GM10248 (cell line): ENCODE measurements around the gene RALGPS2.

Source experiments
- CTCF ChIA-PET: fragments of 300-600 bp; sonication (Branson Sonifier 250); formaldehyde crosslinking; extraction: SDS; loops from one replicate; lab custom pipeline; 2021; ENCODE audit warnings: antibody characterized with exemption; lab: Yijun Ruan, JAX
- POLR2A ChIA-PET: fragments of 350-650 bp; sonication (Branson Sonifier 250); formaldehyde crosslinking; extraction: SDS; loops from one replicate; lab custom pipeline; 2020; ENCODE audit warnings: antibody characterized with exemption; lab: Yijun Ruan, JAX
- DNase-seq: peaks from one replicate; pipeline ENCODE4 v3.0.0; 2012; ENCODE audit errors: extremely low spot score
- CTCF ChIP-seq: IDR thresholded peaks from 2 replicates; pipeline ENCODE4 v1.5.1; 2012; ENCODE audit warnings: mild to moderate bottlenecking, low read depth; ENCODE audit errors: extremely low read depth, missing control alignments, control extremely low read depth

RALGPS2 gene

GRCh38 chr1:178964469-178965330, 239.7 kb downstream of the RALGPS2 start:
- no peak for DNase-seq
- no peak for TF ChIP-seq CTCF
- ChIA-PET CTCF (no interaction called here), POLR2A (no interaction called here)

DNA sequence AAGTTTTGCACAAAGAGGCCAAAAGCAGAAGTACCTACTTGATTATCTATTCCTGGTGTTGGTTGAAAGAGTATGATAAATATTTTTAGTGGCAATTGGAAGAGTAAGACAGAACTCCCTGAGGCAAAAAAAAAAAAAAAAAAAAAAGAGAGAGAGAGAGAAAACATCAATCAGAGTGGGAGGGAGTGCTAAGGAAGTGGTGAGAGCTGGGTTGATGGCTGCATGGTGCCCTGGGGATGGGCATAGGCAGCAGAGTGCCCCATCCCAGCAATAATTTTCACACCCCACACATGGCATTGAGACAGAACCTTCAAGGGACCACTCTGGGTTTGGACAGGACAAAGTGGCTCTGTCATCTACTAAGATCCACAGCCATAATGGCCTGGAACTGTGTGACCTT, 241.3 kb downstream of the RALGPS2 start:
- CTCF ChIA-PET: interaction anchor here (1.0 kb wide), 1 partner anchor 51 kb away, joined by 3 read pairs; no protein-coding TSS in a partner anchor
- TF ChIP-seq CTCF: no peak
- POLR2A ChIA-PET: no interaction called here
- no peak for DNase-seq

- POLR2A ChIA-PET: no interaction called here
- DNase-seq: no peak
- no peak for TF ChIP-seq CTCF
- CTCF ChIA-PET: interaction anchor here (0.8 kb wide), 1 partner anchor 67 kb away, joined by 3 read pairs; no protein-coding TSS in a partner anchor
Measured at GRCh38 chr1:178969226-178969987, 244.4 kb downstream of the RALGPS2 start.

- ChIA-PET POLR2A (no interaction called here), CTCF (interaction anchor here (0.8 kb wide), 1 partner anchor 68 kb away, joined by 3 read pairs; no protein-coding TSS in a partner anchor)
- DNase-seq: no peak
- no peak for TF ChIP-seq CTCF
Measured at GRCh38 chr1:178970184-178970583, 245.1 kb downstream of the RALGPS2 start.
